Breast epithelium (tissue), 3 donors: ENCODE results near the gene THPO.

Experiments
- CTCF ChIP-seq, 3 donors: fragments of 450-650 bp; IDR thresholded peaks; one replicate each; pipeline ENCODE4 v1.5.1; 2016 to 2017; ENCODE audit warnings: antibody characterized with exemption in 3 of 3, mild to moderate bottlenecking in 3 of 3, moderate library complexity in 3 of 3
- POLR2A ChIP-seq: fragments of 450-650 bp; IDR thresholded peaks from one replicate; pipeline ENCODE4 v1.6.1; 2016; ENCODE audit warnings: antibody characterized with exemption, mild to moderate bottlenecking, moderate library complexity
- POLR2AphosphoS5 ChIP-seq, 3 donors: sonication (generic); formaldehyde crosslinking; IDR thresholded peaks; one replicate each; pipeline ENCODE4 v1.6.1; 2017; ENCODE audit warnings: antibody characterized with exemption in 3 of 3

- TF ChIP-seq CTCF (IDR thresholded peaks at IDR 0.05): no peak
- no peak for TF ChIP-seq POLR2AphosphoS5 (IDR thresholded peaks at IDR 0.05)
- TF ChIP-seq POLR2A: no peak
Observed at GRCh38 chr3:184337981-184338380, 40.0 kb downstream of the THPO start.
